Measurements from ENCODE around the gene PNP.

Gene PNP

GRCh38 chr14:20461225-20462141, 7.7 kb upstream of the PNP start, which contains the start of gene PIP4P1:
Gene PIP4P1 (minus strand): TSS chr14:20461434. CDS start chr14:20461325, 109 bp downstream.
- peak; percentile 99 to 100 for DNase-seq
- peak; percentile 93 for TF ChIP-seq POLR2A (IDR thresholded peaks at IDR 0.05; ENCODE audit: low read length)
- no peak for TF ChIP-seq GATA1 (IDR thresholded peaks at IDR 0.05; ENCODE audit: low read depth, low read length)

GRCh38 chr14:20468764-20469241, 403 bp upstream of the PNP start:
- no peak for DNase-seq
- no peak for TF ChIP-seq GATA1 (IDR thresholded peaks at IDR 0.05; ENCODE audit: low read depth, low read length)
- no peak for TF ChIP-seq POLR2A (IDR thresholded peaks at IDR 0.05; ENCODE audit: low read length)

- no peak for TF ChIP-seq POLR2A (IDR thresholded peaks at IDR 0.05; ENCODE audit: low read length)
- TF ChIP-seq GATA1 (IDR thresholded peaks at IDR 0.05; ENCODE audit: low read depth, low read length), result no peak
- peak; percentile 77 to 85 for DNase-seq
Observed at GRCh38 chr14:20469890-20470602, 840 bp downstream of the PNP start.

DNA sequence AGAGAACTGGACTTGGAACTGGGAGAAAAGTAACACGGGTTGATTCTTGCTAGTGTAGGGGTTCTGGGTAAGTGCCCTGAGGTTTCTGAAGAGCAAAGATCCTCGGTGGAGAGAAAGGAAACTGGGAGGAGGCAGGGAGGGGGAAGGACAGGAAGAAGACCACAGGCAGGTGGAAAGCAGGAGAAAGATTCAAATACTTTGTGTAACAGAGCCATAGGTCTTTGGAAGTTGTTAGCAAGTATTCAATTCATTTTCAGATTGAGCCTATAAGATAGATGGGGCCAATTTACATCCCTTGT, 1.3 kb downstream of the PNP start:
- no peak for DNase-seq
- no peak for TF ChIP-seq GATA1 (IDR thresholded peaks at IDR 0.05; ENCODE audit: low read depth, low read length)
- no peak for TF ChIP-seq POLR2A (IDR thresholded peaks at IDR 0.05; ENCODE audit: low read length)

DNA sequence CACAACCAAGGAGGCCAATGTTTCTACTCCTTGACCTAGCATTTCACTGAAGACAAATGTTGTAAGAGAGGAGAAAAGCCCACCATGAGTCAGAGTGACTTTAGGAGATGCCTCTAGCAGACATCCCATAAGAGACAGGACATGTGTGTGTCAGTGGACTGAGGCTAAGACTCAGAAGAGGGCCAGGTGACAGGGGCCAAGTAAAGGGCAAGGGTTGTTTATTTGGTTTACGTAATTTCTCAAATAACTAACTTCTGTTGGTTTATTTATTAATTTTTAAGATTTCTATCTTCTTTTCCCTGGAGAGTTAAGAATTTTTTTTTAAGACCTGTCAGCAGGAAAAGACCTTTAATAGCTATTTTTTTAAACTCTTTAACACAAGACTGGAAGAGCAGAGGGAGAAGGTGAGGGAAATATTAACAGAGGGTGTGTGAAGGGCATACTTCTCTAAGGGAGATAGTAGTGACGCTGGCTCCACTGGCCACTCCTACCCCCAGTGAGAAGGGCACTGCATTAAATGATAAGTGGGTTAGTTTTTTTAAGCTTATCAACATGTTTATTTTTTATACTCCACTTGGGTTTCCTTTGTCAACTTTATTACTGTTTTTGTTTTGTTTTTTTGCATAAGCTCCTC, 3.4 kb downstream of the PNP start:
- TF ChIP-seq GATA1 (IDR thresholded peaks at IDR 0.05; ENCODE audit: low read depth, low read length) (no peak), POLR2A (IDR thresholded peaks at IDR 0.05; ENCODE audit: low read length) (peak; percentile 59)
- peak; percentile 77 to 82 for DNase-seq

- TF ChIP-seq GATA1 (IDR thresholded peaks at IDR 0.05; ENCODE audit: low read depth, low read length), result no peak
- no peak for TF ChIP-seq POLR2A (IDR thresholded peaks at IDR 0.05; ENCODE audit: low read length)
- peak; percentile 79 to 88 for DNase-seq
Observed at GRCh38 chr14:20476776-20477175, 7.6 kb downstream of the PNP start.

- TF ChIP-seq GATA1 (IDR thresholded peaks at IDR 0.05; ENCODE audit: low read depth, low read length) (peak; percentile 32), POLR2A (IDR thresholded peaks at IDR 0.05; ENCODE audit: low read length) (peak; percentile 68)
- DNase-seq, result peak; percentile 93 to 95
Observed at GRCh38 chr14:20477211-20477876, 8.1 kb downstream of the PNP start.

DNA sequence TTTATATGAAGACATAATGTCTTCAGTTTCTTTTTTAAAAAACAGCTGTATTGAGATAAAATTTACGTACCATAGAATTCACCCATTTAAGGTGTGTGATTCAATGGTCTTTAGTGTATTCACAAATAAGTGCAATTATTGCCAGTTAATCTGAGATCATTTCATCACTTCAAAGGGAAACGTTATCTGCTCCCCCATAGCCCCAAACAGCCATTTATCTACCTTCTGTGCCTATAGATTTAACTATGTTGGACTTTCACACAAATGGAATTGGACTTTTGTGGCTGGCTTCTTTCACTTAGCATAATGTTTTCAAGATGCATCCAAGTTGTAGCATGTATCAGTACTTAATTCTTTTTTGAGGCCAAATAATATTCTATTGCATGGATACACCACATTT, 9.7 kb downstream of the PNP start:
- peak; percentile 1 for TF ChIP-seq POLR2A (IDR thresholded peaks at IDR 0.05; ENCODE audit: low read length)
- TF ChIP-seq GATA1 (IDR thresholded peaks at IDR 0.05; ENCODE audit: low read depth, low read length), result no peak

GRCh38 chr14:20482382-20482781, 13.2 kb downstream of the PNP start:
- peak; percentile 86 to 89 for DNase-seq

More for the DNA sequence above, 9.7 kb downstream of the PNP start:
- DNase-seq, result peak; percentile 70 to 76

DNA sequence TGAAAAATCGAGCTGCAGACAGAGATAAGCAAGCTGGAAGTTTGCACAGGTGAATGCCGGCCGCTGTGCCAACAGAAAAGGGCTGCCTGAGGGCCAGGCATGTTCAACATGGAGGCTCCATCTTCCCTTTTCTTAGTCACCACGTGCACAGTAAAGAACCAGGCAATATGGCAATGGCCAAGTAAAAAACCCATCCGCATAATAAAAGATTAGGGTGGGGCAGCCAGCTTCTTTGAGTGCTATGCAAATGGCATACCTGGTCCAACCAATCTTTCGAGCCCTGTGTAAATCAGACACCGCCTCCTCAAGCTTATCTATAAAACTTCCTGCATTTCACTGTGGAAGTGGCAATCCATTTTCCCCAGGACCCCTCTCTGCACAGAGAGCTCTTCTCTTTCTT, 16.7 kb downstream of the PNP start:
- TF ChIP-seq POLR2A (IDR thresholded peaks at IDR 0.05; ENCODE audit: low read length), result no peak
- no peak for DNase-seq

More at GRCh38 chr14:20482382-20482781, 13.2 kb downstream of the PNP start:
- TF ChIP-seq POLR2A (IDR thresholded peaks at IDR 0.05; ENCODE audit: low read length) (peak; percentile 24), GATA1 (IDR thresholded peaks at IDR 0.05; ENCODE audit: low read depth, low read length) (no peak)

DNA sequence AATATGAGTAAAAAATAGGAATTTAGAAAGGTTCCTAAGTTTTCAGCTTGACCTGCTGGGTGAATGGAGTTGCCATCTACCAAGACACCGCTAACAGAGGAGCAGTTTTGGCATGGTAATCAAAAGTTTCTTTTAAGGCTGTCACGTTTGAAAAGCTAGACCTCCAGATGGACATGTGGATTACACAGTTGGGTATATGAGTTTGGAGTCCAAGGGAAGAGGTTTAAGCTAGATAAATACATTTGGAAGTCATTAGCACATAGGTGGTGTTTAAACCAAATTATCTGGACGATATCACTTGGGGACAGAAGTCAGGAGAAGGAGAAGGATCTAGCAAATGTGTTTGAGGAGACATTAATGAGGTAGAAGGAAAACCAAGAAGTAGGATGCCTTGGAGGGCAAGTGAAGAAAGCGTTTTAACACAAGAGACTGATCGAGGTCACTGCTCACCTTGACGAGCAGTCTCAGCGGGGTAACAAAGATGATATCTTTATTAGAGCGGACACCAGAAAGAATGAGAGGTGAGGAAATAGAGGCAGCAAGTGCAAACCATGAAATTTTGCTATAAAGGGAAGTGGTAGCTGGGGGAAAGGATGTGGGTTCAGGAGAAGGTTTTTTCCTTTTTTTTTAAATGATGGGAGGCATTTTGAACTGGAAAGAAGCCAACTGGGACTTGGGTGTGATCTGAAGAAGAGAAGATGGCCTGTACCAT, 17.6 kb downstream of the PNP start:
- no peak for TF ChIP-seq GATA1 (IDR thresholded peaks at IDR 0.05; ENCODE audit: low read depth, low read length)
- TF ChIP-seq POLR2A (IDR thresholded peaks at IDR 0.05; ENCODE audit: low read length), result no peak
- peak; percentile 27 to 59 for DNase-seq

- DNase-seq, result peak in 1 of 2 experiments; percentile 30
- TF ChIP-seq POLR2A (IDR thresholded peaks at IDR 0.05; ENCODE audit: low read length) (no peak), GATA1 (IDR thresholded peaks at IDR 0.05; ENCODE audit: low read depth, low read length) (no peak)
Observed at GRCh38 chr14:20487396-20487725, 18.2 kb downstream of the PNP start.

Data from erythroblast (primary cell).